ENCODE measurements around the gene IZUMO2.

GRCh38 chr19:50181121-50181520 is 18.0 kb upstream of the IZUMO2 start:
- no peak for TF ChIP-seq POLR2A (IDR thresholded peaks at IDR 0.05; ENCODE audit: low read length)
- TF ChIP-seq GATA1 (IDR thresholded peaks at IDR 0.05; ENCODE audit: low read depth, low read length) = no peak

Data from erythroblast (primary cell).